HepG2 (cell line): Measurements from ENCODE around the gene ASAP2. TPM values are rescaled to one million over a fixed set of nuclear protein-coding genes. Genes with fewer than 3 reads are reported as not detected.

ENCODE experiments used
- EP300 ChIP-seq, 3 experiments: sonication (generic) in 1 of 3; formaldehyde crosslinking in 1 of 3; IDR thresholded peaks; 2 replicates each; pipeline versions ENCODE4 v1.5.1 to v1.6.1; 2011 to 2020; ENCODE audit warnings: low read depth in 2 of 3, low read length in 2 of 3, borderline replicate concordance in 1 of 3, improper control_type of control experiment in 1 of 3, mild to moderate bottlenecking in 1 of 3, missing genetic modification reagents in 1 of 3, moderate library complexity in 1 of 3
- FOXO1 ChIP-seq: sonication (generic); formaldehyde crosslinking; IDR thresholded peaks from 2 replicates; pipeline ENCODE4 v1.4.0; 2020; ENCODE audit warnings: missing genetic modification reagents
- SOX5 ChIP-seq: IDR thresholded peaks from 2 replicates; pipeline ENCODE4 v1.6.1; 2016; ENCODE audit warnings: borderline replicate concordance
- SP5 ChIP-seq: IDR thresholded peaks from 2 replicates; pipeline ENCODE4 v1.6.1; 2016; ENCODE audit warnings: low read depth, borderline replicate concordance
- ZBTB21 ChIP-seq: sonication (generic); formaldehyde crosslinking; IDR thresholded peaks from 2 replicates; pipeline ENCODE4 v1.4.0; 2020; ENCODE audit warnings: missing genetic modification reagents
- ZBTB42 ChIP-seq: sonication (generic); formaldehyde crosslinking; IDR thresholded peaks from 2 replicates; pipeline ENCODE4 v1.5.0; 2020; ENCODE audit warnings: mild to moderate bottlenecking, missing genetic modification reagents
- ZNF232 ChIP-seq: sonication (generic); formaldehyde crosslinking; IDR thresholded peaks from 2 replicates; pipeline ENCODE4 v1.4.0; 2020; ENCODE audit warnings: missing genetic modification reagents, borderline replicate concordance
- ZNF337 ChIP-seq: sonication (generic); formaldehyde crosslinking; IDR thresholded peaks from 2 replicates; pipeline ENCODE4 v1.5.1; 2020; ENCODE audit warnings: missing genetic modification reagents, low read depth, mild to moderate bottlenecking, borderline replicate concordance
- ZNF792 ChIP-seq: IDR thresholded peaks from 2 replicates; pipeline ENCODE4 v1.6.1; 2016
- polyA plus RNA-seq, 8 experiments: library from polyadenylated mRNA; depleted of rRNA in 3 of 8; stranded (reverse) in 7 of 8; unstranded in 1 of 8; fragments of >200 nt; fragmentation: Illumina TruSeq in 4 of 8; extraction: Trizol in 4 of 8; gene quantifications; 2 replicates each; pipeline versions ENCODE4 v1.2.1 to v1.2.3, GENCODE V29; 2011 to 2016; ENCODE audit warnings: low read depth in 4 of 8, missing spikeins in 1 of 8, mixed read lengths in 1 of 8; ENCODE audit not compliant: insufficient read depth in 1 of 8
- total RNA-seq, 5 experiments: library from RNA; depleted of rRNA; stranded (reverse); fragments of >200 nt; fragmentation: Illumina TruSeq; extraction: Trizol; gene quantifications; 2 replicates each; pipeline ENCODE4 v1.2.3, GENCODE V29; 2016; ENCODE audit warnings: low read depth in 1 of 5
- TF ChIP-seq, protein P1 (sequence below): sonication (generic); formaldehyde crosslinking; IDR thresholded peaks from 2 replicates; pipeline ENCODE4 v1.9.0; 2021; ENCODE audit warnings: mild to moderate bottlenecking, missing genetic modification reagents
- TF ChIP-seq, protein P2 (sequence below): sonication (generic); formaldehyde crosslinking; IDR thresholded peaks from 2 replicates; pipeline ENCODE4 v1.4.0; 2020; ENCODE audit warnings: mild to moderate bottlenecking, missing genetic modification reagents
- TF ChIP-seq, protein P3 (sequence below): sonication (generic); formaldehyde crosslinking; IDR thresholded peaks from 2 replicates; pipeline ENCODE4 v1.8.0; 2022; ENCODE audit warnings: mild to moderate bottlenecking, missing genetic modification reagents; ENCODE audit not compliant: insufficient replicate concordance
- TF ChIP-seq, protein P4 (sequence below): IDR thresholded peaks from 2 replicates; pipeline ENCODE4 v1.6.1; 2016; ENCODE audit warnings: missing compliant biosample characterization, missing genetic modification reagents, borderline replicate concordance

Gene ASAP2
- total and polyA plus RNA-seq, 2 of the 13 experiments (the other 11 are each of a cell fraction or from before 2014, with no cell fraction given) = 7.3 to 22.3 TPM

DNA sequence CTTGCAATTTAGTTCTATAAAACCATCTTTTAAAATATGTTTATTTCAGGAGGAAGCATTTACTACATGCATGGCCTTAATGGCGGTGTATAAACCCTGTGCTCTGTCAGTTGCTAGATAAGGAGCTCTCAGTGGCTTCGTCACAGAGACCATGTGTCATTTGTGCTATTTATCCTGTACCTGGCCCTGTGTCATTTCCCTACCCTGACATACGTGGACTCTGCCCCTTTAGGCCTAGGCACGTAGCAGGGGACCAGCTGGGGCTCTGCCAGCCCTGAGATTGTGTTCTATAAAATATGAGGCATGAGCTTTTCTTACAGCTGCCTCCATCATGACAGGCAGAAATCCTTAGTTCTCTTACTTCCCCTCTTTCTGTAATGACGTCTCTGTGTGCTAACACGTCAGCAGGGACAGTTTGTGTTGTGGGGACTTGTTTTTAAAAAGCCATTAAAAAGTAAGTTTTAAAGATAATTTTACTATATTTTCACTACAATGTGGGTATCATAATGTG, 128.8 kb downstream of the ASAP2 start (continued):
- TF ChIP-seq, protein P1, sequence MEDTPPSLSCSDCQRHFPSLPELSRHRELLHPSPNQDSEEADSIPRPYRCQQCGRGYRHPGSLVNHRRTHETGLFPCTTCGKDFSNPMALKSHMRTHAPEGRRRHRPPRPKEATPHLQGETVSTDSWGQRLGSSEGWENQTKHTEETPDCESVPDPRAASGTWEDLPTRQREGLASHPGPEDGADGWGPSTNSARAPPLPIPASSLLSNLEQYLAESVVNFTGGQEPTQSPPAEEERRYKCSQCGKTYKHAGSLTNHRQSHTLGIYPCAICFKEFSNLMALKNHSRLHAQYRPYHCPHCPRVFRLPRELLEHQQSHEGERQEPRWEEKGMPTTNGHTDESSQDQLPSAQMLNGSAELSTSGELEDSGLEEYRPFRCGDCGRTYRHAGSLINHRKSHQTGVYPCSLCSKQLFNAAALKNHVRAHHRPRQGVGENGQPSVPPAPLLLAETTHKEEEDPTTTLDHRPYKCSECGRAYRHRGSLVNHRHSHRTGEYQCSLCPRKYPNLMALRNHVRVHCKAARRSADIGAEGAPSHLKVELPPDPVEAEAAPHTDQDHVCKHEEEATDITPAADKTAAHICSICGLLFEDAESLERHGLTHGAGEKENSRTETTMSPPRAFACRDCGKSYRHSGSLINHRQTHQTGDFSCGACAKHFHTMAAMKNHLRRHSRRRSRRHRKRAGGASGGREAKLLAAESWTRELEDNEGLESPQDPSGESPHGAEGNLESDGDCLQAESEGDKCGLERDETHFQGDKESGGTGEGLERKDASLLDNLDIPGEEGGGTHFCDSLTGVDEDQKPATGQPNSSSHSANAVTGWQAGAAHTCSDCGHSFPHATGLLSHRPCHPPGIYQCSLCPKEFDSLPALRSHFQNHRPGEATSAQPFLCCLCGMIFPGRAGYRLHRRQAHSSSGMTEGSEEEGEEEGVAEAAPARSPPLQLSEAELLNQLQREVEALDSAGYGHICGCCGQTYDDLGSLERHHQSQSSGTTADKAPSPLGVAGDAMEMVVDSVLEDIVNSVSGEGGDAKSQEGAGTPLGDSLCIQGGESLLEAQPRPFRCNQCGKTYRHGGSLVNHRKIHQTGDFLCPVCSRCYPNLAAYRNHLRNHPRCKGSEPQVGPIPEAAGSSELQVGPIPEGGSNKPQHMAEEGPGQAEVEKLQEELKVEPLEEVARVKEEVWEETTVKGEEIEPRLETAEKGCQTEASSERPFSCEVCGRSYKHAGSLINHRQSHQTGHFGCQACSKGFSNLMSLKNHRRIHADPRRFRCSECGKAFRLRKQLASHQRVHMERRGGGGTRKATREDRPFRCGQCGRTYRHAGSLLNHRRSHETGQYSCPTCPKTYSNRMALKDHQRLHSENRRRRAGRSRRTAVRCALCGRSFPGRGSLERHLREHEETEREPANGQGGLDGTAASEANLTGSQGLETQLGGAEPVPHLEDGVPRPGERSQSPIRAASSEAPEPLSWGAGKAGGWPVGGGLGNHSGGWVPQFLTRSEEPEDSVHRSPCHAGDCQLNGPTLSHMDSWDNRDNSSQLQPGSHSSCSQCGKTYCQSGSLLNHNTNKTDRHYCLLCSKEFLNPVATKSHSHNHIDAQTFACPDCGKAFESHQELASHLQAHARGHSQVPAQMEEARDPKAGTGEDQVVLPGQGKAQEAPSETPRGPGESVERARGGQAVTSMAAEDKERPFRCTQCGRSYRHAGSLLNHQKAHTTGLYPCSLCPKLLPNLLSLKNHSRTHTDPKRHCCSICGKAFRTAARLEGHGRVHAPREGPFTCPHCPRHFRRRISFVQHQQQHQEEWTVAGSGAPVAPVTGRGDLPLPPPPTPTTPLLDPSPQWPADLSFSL (CRISPR knock-in tag) = 0 out of 2 replicates have a peak, but pooled peaks have one; percentile 13
- 0 out of 2 replicates have a peak, but pooled peaks have one; percentile 61 for TF ChIP-seq ZBTB42
- TF ChIP-seq, protein P2, sequence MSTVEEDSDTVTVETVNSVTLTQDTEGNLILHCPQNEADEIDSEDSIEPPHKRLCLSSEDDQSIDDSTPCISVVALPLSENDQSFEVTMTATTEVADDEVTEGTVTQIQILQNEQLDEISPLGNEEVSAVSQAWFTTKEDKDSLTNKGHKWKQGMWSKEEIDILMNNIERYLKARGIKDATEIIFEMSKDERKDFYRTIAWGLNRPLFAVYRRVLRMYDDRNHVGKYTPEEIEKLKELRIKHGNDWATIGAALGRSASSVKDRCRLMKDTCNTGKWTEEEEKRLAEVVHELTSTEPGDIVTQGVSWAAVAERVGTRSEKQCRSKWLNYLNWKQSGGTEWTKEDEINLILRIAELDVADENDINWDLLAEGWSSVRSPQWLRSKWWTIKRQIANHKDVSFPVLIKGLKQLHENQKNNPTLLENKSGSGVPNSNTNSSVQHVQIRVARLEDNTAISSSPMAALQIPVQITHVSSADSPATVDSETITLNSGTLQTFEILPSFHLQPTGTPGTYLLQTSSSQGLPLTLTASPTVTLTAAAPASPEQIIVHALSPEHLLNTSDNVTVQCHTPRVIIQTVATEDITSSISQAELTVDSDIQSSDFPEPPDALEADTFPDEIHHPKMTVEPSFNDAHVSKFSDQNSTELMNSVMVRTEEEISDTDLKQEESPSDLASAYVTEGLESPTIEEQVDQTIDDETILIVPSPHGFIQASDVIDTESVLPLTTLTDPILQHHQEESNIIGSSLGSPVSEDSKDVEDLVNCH = 0 out of 2 replicates have a peak, but pooled peaks have one; percentile 58
- peak; percentile 76 for TF ChIP-seq ZBTB21 (CRISPR knock-in tag)
- peak; percentile 66; the same call in 1 of the 2 replicates for TF ChIP-seq ZNF792 (CRISPR knock-in tag)
- TF ChIP-seq FOXO1 (CRISPR knock-in tag) = peak; percentile 66; the same call in 1 of the 2 replicates
- peak in 1 of 2 experiments; percentile 59; a peak in 2 of 4 replicates for TF ChIP-seq EP300 (IDR thresholded peaks at IDR 0.05; ENCODE audit: low read depth in 2 of 2, low read length in 2 of 2)
- TF ChIP-seq EP300 (CRISPR knock-in tag; IDR thresholded peaks at IDR 0.05; ENCODE audit: borderline replicate concordance) = peak; percentile 29; the same call in 1 of the 2 replicates
- TF ChIP-seq, protein P3, sequence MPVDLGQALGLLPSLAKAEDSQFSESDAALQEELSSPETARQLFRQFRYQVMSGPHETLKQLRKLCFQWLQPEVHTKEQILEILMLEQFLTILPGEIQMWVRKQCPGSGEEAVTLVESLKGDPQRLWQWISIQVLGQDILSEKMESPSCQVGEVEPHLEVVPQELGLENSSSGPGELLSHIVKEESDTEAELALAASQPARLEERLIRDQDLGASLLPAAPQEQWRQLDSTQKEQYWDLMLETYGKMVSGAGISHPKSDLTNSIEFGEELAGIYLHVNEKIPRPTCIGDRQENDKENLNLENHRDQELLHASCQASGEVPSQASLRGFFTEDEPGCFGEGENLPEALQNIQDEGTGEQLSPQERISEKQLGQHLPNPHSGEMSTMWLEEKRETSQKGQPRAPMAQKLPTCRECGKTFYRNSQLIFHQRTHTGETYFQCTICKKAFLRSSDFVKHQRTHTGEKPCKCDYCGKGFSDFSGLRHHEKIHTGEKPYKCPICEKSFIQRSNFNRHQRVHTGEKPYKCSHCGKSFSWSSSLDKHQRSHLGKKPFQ (CRISPR knock-in tag) = peak; percentile 51
- TF ChIP-seq SP5 (CRISPR knock-in tag) = peak; percentile 48; the same call in 1 of the 2 replicates
- TF ChIP-seq ZNF232 (CRISPR knock-in tag) = peak; percentile 94
- TF ChIP-seq SOX5 (CRISPR knock-in tag) = peak; percentile 66; the same call in 1 of the 2 replicates
- TF ChIP-seq, protein P4, sequence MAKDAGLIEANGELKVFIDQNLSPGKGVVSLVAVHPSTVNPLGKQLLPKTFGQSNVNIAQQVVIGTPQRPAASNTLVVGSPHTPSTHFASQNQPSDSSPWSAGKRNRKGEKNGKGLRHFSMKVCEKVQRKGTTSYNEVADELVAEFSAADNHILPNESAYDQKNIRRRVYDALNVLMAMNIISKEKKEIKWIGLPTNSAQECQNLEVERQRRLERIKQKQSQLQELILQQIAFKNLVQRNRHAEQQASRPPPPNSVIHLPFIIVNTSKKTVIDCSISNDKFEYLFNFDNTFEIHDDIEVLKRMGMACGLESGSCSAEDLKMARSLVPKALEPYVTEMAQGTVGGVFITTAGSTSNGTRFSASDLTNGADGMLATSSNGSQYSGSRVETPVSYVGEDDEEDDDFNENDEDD (CRISPR knock-in tag) = peak; percentile 90; the same call in 1 of the 2 replicates
- peak; percentile 73; the same call in 1 of the 2 replicates for TF ChIP-seq ZNF337 (CRISPR knock-in tag)
